ENCODE data around the gene MYH1.

MYH1 gene

GRCh38 chr17:10477701-10478100 is 40.6 kb downstream of the MYH1 start:
- no peak for DNase-seq

- no peak for DNase-seq
These were observed 43.8 kb downstream of the MYH1 start for GRCh38 chr17:10474536-10474935.

GRCh38 chr17:10471858-10472257 is 46.5 kb downstream of the MYH1 start:
- DNase-seq, result no peak

DNA sequence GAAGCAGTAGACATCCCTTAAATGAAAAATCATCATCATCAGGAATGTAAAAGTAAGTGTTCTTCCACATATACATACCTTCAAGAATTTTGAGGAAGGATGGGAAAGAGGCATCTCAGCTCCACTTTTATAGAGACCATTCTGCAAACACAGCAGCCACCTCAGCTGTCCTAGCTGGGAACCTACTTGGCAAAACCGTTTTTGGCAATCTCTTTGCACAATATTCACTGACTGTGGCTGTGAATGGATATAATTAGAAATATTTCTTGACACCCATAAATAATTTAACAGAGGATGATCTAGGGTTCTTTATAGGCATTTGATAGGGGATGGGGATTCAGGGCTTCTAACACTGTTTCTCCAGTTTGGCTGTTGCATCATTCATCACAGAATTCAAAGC is 48.9 kb downstream of the MYH1 start, which contains the start of gene MYH4:
TSS of gene MYH4 (minus strand) at position 101 of the 400 bp plus-strand sequence. CDS start 2,814 bp downstream, outside the sequence.
- no peak for DNase-seq

DNA sequence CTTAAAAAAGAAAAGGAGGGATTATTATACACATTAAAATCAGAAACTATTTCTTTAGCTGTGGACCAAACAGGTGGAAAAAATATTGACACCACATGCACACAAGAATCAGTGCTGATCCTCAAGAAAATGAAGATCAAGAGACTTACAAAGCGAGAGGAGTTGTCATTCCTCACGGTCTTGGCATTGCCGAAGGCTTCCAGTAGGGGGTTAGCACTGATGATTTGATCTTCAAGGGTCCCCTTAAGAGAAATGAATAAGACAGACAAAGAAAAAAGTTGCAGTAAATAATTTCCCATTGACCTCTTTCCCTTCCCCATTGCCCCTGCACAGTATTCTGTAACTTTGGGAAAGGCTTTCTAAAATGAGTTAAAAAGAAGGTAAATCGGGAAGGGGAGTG is 54.9 kb downstream of the MYH1 start:
- DNase-seq, result no peak

DNA sequence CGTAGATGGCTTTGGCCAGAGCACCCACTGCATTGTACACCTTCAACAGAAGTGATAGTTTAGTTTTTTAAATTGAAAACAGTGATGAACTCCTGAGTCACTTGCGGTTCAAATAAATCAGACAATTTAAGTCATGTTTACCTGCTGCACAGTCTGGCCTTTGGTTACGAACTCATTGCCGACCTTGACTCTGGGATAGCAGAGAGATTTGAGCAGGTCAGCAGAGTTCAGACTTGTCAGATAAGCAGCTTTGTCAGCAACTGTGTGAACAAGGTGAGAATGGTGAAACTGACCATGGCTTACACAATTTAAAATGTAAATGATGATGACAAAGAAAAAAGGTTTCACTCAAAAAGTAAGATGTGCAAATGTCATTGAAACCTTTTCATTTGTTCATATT is 58.3 kb downstream of the MYH1 start:
- DNase-seq, result no peak

GRCh38 chr17:10458701-10459100 is 59.6 kb downstream of the MYH1 start:
- DNase-seq, result no peak

- DNase-seq, result no peak
These were observed 60.4 kb downstream of the MYH1 start for GRCh38 chr17:10457952-10458351.

GRCh38 chr17:10447026-10447931 is 71.1 kb downstream of the MYH1 start:
- no peak for DNase-seq
